Measurements from ENCODE around the gene RHBDD2.

GRCh38 chr7:75916685-75917634, 38.1 kb downstream of the RHBDD2 start:
- TF ChIP-seq CTCF (IDR thresholded peaks at IDR 0.05), result no peak
- TF ChIP-seq POLR2AphosphoS5 (IDR thresholded peaks at IDR 0.05; ENCODE audit: low read depth, low read length), result no peak
- TF ChIP-seq TCF7L2 (IDR thresholded peaks at IDR 0.05; ENCODE audit: low read depth, low read length), result no peak
- TF ChIP-seq SIN3A (IDR thresholded peaks at IDR 0.05; ENCODE audit: borderline replicate concordance, insufficient read depth, low read depth, low read length), result no peak
